ENCODE data around the gene ZNF197.
A peak's percentile ranks its signal among the peaks of the same experiment; 100 is the strongest.
"Not testable (repeated sequence)": the region's sequence is repeated elsewhere in the genome, so short reads cannot be mapped to it uniquely, and the experiment has no call there.

ZNF197 gene

DNA sequence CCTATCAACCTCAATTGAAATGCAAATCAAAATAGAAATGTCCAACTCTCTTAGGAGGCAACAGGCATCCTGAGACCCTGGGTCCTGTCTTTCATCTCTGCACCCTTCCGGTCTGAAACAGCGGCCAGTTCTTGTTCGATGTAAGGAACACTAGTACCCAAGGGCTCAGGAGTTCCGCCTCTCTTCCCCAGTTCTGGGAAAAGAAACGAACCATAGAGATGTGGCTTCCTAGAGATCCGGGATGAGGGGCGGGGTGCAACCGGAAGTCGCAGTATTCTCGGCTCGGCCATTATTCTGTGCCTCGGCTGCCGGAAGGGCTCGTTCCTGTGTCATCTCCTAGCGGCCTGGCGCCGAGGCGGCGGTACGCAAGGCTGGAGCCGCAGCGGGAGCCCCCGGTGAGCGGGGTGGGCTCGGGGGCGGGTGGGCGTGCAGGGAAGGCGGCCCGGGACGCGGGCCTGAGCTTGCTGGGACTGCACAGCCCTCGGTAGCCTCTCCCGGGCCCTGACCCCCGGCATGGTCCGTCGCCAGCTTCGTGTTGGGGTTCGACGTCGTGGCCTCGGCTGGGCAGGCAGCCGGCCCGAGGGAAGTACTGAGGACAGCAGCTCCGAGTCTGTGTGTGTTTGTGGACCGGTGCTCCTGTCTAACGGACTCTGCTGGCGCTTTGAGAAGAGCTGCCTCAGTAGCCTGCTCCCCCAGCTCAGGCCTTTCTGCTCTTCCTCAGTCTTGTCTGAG is at the start of gene ZNF197:
Gene ZNF197 (plus strand): TSS at position 288 of the 732 bp plus-strand sequence. CDS start 4,119 bp downstream, outside the sequence.
- DNase-seq: peak; percentile 57

DNA sequence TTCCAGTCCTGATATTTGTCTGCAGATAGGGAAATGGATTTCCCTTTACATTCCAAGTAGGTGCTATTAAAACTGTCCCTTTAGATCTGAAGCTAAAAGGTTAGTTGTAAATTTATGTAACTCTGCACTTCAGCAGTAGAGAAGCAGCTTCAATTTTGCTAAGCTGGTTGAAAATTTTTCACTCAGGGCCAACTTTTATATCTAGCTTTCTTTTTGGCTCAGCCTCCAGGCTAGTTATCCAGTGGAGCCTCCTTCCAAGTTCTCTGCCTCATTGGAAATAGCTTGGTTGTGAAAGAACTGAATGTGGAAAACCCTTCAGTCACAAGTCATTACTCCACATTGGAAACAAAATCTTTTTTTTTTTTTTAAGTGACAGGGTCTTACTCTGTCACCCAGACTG is 48.2 kb upstream of the ZNF197 start:
- no peak for DNase-seq

DNA sequence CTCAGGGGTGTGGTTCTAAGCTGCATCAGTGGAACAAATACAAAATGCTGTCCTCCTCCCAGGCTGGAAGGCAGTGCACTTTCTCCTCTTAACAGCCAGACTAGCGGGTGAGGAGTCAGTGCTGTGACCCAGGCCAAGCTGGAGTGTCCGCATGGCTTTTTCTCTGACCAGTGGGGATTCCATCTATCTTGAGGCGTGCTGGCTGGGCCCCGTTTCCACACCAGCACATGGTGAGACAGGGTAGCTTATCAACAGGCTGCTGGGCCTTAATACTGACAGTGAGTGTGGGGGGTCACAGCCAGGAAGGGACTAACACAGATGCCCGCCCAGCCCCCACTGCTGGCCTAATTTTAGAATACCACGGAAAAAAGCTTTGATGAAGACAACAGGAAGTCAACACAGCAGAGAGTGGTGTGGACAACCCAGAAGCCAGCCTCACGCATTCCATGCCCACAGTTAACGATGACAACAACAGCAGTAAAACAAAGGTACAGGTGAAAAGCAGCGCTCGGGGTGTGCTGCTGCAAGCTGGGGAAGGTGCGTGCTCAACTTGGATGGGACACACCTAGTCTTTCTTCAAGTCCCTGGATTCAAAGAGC is 47.4 kb upstream of the ZNF197 start:
- DNase-seq: not testable (repeated sequence)

DNA sequence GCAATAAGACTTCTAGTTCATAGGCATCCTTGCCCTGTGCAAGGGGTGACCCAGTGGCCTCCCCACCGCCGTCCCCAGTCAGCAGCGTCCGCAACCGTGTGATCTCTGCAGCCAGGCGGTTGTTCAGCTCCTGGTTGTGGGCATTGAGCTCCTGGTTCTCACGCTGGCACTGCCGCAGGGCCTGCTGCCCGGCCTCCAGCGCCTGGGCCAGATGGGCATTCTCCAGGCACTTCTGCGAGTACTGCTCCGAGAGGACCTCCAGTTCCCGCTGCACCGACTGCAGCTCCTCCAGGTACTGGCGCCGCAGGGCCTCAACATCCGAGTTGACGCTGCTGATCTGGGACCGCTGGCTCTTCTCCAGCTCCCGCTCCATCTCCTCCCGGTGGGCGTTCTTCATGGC is 46.5 kb upstream of the ZNF197 start:
- not testable (repeated sequence) for DNase-seq

DNA sequence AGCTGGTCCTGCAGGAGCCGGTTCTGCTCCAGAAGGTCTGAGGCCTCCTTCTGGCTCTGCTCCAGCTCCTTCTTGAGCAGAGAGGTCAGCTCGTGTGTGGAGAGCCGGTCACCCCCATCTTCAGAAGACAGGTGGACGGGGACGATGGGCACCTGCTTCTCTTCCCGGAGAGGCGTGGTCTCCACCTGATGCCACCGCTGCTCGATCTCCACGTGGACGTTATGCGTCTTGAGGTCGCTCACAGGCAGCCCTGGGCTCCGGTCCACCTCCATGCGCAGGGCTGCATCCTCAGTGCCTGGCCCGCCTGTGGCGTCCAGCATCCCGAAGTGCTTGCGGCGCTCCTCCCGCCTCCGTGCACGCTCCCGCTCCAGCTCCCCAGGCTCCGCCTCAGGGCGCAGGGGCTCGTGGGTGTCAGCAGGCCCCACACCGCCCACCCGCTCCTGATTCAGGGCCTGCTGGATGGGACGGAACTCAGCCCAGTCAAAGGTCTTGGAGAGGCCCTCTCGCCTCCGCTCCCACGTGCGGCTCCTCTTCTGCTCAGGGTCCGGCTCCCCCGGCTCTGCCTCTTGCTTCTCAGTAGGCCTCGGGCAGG is 45.8 kb upstream of the ZNF197 start:
- not testable (repeated sequence) for DNase-seq

DNA sequence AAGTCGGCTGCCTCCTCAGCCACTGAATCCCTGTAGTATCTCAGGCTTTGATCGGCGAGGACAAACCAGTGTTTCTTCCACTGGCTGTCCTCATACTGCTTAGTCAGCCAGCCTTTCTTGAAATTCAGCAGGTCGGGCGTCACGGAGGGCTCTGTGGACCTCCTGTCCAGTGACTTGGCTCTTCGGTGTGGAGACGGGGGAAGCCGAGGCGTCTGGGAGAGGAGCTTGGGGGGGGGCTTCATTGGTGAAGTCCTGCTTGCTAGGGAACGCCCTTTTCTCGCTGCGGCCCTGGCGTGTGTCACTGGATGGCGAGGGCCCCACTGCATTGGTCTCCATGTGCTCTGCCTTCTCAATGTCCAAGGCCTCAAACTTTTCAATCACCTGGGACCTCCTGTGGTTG is 45.1 kb upstream of the ZNF197 start:
- DNase-seq: not testable (repeated sequence)

DNA sequence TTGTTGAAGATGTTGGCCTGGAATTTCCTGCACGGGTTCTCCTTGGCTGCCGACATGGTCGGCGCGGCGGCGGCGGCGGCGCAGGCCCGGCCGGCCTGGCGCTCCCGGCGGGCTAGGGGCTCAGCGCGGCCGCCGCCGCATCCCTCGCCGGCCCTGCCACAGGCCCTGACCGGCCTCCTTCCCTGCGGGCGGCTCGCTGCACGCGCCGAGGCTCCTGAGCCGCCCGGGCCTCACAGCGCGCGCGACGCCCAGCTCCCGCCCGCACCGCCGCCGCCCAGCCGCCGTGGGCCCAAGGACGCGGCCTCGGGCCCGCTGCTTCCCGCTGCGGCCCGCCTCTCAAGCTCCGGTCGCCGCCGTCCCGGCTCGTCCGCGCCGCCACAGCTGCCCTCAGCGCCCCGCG is 43.9 kb upstream of the ZNF197 start:
- not testable (repeated sequence) for DNase-seq

DNA sequence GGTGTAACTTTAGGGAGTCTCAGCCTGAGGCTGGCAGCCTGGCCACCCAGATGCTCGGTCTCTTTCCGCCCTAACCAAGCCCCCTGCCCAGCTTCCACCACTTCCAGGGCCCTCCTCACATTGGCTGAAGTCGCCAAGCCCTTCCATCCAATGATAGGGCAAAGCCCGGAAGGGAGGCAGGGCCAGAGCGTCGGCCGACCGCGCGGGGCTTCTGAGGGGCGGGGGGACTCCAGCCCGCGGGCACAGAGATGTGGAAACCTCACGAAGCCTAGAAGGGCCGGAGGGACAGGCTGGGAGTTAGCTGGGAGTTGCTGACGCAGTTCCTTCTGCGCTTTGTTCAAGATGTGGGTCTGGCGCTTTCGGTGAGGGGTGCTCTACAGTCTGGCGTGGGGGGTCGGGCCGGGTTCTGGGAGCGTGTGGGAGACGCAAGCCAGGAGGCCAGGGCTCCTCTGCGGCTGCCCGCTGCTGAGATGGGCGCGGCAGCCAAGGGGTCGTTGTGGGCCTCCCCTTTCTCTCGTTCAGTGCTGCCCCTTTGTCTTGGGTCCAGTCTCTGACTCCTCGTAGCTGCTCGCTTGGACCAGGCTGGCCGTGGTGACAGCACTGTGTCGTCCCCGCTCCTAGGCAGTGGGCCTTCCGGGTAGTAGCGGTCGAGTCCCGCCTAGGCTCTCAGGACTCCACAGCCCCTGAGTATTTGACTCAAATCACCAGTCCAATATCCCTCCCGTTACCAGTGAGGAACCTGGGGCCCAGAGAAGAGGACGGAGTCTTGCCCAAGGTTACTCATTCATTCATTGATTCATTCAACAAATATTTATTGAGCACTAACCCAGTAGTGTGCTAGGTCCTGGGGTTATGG is 40.0 kb upstream of the ZNF197 start, which contains the start of gene ZNF660:
Gene ZNF660 (plus strand): TSS at position 319 of the 856 bp plus-strand sequence. CDS start 9,230 bp downstream, outside the sequence.
- DNase-seq: peak; percentile 12

DNA sequence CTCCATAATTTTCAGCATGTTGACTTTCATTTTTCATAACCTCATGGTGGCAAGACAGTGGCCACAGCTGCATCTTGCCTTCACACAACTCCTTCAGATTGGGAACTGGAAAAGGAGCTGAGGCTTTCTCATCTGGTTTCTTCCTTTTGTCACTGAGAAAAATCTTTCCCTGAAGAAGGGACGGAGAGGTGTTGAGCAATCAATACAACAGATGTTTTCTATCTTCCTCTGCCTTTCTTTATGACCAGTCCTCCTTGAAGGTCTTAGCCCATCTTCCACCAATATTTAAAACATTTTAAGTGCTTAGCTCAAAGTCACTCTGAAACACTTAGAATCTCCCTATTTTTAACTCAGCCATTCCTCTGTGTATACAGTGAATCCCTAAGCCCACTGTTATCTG is 28.2 kb upstream of the ZNF197 start:
- DNase-seq: no peak

DNA sequence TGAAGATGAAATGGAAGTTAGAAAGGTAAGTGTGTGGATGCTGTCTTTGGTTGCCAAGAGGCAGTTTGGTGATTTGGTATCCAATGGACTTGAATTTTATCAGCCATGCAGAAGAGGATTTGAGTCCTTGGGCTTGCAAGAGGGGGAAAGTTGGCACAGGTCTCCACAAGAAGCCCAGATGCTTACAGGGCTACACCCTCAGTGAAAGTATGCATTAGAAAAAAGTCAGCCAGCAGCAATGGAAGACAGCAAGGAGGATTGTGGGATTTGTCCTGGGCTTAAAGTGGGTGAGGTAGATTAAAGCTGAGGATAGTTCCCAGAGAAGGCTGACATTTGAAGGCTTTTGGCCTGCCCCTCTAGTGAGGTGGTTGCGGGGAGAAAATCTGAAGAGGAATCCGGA is 23.1 kb upstream of the ZNF197 start:
- no peak for DNase-seq

DNA sequence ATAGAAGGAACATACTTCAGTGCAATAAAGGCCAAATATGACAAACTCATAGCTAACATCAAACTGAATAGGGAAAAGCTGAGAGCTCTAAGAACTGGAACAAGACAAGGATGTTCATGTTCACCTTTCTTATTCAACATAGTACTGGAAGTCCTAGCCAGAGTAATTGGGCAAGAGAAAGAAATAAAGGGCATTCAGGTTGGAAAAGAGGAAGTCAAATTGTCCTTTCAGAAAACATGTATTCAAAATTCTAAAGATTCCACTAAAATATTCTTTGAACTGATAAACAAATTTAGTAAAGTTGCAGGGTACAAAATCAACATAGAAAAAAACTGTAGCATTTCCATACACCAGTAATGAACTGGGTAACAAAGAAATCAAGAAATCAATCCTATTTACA is 12.2 kb upstream of the ZNF197 start:
- no peak for DNase-seq

DNA sequence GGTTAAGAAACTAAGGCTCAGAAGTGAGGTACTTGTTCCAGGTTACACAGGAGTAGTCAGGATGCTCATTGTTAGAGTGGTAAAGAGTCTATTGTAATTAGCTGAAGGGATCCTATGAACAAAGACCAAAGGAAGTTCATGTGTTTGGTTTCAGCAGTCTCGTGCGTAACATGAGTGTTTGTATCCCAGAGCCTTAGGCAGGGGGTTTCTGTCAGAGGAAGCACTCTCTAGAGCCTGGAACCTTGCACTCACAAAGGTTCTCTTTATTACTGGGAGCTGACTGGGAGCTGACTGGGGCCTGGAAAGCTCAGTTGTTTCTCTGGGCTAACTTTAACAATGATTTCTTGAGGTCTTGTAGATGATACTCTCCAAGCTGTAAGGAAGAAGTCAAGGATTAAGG is 3.9 kb downstream of the ZNF197 start:
- no peak for DNase-seq

DNA sequence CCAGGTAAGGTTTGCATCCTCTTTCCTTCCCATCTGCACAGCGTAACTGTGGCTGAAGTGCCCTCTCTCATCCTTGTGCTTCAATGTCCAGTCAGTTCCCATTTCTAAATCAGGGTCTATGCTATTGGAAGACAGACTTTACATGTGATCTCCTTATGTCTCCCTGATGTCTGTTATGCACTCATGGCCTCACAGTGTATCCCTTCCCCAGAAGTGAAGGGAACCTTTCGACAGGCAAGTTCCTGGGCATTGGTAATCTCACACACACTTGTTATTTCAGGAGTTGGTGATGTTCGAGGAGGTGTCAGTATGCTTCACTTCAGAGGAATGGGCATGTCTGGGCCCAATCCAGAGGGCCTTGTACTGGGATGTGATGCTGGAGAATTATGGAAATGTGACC is 7.4 kb downstream of the ZNF197 start:
- no peak for DNase-seq

DNA sequence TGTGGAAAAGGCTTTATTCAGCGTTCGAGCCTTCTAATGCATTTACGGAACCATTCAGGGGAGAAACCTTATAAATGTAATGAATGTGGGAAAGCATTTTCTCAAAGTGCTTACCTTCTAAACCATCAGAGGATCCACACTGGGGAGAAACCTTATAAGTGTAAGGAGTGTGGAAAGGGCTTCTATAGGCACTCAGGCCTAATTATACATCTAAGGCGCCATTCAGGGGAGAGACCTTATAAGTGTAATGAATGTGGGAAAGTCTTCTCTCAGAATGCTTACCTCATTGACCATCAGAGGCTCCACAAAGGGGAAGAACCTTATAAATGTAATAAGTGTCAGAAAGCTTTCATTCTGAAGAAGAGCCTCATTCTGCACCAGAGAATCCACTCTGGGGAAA is 17.5 kb downstream of the ZNF197 start:
- DNase-seq: no peak

DNA sequence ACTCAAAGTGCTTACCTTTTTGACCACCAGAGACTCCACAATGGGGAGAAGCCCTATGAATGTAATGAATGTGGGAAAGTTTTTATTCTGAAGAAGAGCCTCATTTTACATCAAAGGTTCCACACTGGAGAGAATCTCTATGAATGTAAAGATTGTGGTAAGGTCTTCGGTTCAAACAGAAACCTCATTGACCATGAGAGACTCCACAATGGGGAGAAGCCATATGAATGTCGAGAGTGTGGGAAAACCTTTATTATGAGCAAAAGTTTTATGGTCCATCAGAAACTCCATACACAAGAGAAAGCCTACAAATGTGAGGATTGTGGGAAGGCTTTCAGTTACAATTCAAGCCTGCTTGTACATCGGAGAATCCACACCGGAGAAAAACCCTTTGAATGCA is 18.2 kb downstream of the ZNF197 start:
- DNase-seq: no peak

DNA sequence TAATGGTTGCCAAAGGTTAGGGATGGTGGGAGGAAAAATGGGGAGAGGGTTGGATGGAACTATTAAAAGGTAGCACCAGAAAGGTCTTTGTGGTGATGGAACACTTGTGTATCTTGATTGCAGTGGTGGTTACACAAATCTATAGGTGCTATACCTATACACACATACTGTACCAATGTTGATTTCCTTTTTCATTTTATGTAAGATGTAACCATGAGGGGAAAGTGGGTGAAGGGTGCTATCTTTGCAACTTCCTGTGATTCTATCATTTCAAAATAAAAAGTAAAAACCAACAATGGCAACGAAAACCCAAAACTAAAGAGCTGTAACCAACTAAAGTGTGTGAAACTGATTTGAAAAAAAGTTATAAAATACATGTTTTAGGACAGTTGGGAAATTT is 22.9 kb downstream of the ZNF197 start:
- DNase-seq: no peak

DNA sequence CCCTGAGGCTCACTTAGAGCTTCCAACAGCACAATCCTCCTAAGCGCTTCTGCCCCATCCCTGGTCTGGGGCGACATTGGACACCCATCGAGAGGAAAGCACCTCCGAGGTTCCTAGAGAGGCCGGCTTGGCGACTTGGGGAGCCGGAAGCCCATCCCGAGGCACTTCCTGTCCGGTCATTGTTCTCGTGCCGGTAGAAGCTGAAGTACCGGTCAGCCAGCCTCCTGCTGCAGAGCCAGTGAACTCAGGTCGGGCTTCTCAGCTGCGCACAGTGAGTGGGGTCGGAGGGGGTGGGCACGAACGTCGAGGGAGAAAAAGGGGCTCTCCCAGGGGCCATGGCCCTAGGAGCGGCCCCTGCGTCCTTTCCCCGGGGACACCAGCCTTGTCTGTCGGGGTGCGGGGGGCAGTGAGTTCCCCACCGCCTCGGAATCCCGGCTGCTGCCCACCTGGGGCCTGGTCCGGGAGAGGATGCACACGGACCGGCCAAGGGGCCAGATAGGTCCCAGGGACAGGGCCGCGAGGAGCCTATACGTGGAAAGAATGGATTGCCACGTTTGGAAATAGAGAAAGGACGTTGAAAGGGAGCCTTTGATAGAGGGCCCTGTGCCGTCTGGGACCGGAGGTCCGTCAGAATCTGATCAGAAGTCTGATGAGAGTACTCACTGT is 23.9 kb downstream of the ZNF197 start, which contains the start of gene ZNF35:
Gene ZNF35 (plus strand): TSS at position 169 of the 666 bp plus-strand sequence. CDS start 2,336 bp downstream, outside the sequence.
- peak; percentile 48 for DNase-seq

DNA sequence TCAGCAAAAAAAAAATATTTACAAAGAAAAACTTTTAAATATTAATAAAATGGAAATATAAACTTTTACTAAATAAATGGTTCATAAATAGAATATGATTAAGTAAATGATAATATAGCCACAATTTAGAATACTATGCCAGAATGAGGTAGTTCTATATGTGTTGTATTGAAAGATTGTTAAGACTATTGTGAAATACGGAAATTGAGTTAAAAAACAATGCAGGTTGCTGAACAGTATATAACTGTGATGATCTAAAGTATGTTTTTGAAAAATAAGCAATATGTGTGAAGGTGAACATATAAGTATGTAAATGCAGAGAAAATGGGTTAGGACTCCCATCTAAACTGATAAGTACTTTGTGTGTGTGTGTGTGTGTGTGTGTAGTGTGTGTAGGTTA is 24.9 kb downstream of the ZNF197 start:
- DNase-seq: no peak

DNA sequence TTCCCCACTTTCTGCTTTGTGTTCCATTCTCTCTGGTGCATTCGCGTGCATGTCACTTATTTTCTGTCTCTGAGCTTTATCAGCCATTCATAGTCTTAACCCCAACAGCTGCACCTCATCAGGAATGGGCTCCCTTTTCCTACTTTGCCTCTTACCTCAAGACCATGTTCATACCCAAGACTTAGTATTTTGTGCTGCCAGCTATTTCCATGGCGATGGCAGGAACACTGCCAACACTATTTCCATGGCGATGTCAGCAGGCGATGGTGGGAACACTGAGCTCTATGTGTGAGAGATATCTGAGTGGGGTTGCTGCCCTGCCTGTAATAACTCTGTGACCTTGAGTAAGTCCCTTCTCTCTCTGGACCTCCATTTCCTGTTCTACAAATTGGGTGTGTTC is 29.2 kb downstream of the ZNF197 start:
- no peak for DNase-seq

DNA sequence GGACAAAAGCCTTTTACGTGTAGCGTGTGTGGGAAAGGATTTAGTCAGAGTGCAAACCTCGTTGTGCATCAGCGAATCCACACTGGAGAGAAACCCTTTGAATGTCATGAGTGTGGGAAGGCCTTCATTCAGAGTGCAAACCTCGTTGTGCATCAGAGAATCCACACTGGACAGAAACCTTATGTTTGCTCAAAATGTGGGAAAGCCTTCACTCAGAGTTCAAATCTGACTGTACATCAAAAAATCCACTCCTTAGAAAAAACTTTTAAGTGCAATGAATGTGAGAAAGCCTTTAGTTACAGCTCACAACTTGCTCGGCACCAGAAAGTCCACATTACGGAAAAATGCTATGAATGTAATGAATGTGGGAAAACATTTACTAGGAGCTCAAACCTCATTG is 34.2 kb downstream of the ZNF197 start:
- DNase-seq: no peak

DNA sequence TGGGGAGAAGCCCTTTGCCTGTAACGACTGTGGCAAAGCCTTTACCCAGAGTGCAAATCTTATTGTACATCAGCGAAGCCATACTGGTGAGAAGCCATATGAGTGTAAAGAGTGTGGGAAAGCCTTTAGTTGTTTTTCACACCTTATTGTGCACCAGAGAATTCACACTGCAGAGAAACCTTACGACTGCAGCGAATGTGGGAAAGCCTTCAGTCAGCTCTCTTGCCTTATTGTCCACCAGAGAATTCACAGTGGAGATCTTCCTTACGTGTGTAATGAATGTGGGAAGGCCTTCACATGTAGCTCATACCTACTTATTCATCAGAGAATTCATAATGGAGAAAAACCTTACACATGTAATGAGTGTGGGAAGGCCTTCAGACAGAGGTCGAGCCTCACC is 34.6 kb downstream of the ZNF197 start:
- no peak for DNase-seq

DNA sequence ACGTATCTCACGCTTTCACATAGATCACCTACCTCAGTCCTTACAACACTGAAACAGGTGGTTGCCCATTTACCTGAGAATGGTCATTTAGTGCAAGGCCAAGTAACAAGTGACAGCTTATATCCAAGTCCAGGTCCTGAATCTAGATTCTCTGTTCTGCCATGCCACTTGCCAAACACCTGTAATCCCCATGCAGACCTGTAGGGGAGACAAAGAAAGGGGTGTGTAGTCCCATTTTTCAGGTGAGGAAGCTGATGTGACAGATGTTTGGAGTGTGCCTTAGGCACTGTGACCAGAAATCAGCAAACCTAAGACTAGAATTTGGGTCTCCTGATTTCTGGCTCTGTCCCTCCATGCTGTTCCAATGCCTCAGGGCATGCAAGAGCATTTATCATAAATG is 36.4 kb downstream of the ZNF197 start:
- DNase-seq: no peak

DNA sequence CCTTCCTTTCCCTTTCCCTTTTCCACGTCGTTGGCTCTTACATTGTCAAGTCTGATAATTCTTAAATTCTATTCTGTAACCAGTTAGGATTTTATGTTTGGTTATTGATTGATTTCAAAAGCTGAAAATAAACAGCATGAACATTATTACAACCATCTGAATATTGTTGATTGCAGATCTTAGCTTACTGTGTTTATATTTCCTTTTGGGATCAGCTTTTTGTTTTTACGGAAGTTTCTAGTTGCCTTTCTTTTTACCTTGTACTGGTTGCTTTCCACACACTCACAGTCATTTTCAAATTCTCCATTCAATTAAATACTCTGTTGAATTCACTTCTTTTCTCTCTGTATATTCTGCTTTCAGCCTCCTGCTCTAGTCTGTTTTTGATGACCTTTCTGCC is 40.3 kb downstream of the ZNF197 start:
- no peak for DNase-seq
